ENCODE data around the gene DDAH2.

DNA sequence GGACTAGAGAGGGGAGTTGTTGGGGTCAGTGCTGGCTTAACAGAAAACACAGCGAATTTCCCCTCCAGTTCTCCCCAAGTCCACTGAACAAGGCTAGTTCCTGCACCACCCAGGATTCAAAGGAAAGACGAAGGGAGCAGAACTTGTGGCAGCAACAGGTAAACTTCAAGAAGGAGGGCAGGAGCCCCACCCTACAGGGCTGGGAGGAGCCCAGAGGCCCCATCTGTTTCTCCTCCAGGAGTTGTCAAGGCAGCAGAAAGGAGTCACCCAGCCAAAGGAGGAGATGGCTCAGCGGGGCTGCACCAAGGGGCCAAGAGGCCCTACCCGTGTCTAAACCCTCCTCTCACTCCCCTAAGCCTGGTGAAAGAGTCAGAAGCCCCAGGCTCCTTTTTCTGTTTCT lies 35.1 kb upstream of the DDAH2 start:
- TF ChIP-seq, protein P1, sequence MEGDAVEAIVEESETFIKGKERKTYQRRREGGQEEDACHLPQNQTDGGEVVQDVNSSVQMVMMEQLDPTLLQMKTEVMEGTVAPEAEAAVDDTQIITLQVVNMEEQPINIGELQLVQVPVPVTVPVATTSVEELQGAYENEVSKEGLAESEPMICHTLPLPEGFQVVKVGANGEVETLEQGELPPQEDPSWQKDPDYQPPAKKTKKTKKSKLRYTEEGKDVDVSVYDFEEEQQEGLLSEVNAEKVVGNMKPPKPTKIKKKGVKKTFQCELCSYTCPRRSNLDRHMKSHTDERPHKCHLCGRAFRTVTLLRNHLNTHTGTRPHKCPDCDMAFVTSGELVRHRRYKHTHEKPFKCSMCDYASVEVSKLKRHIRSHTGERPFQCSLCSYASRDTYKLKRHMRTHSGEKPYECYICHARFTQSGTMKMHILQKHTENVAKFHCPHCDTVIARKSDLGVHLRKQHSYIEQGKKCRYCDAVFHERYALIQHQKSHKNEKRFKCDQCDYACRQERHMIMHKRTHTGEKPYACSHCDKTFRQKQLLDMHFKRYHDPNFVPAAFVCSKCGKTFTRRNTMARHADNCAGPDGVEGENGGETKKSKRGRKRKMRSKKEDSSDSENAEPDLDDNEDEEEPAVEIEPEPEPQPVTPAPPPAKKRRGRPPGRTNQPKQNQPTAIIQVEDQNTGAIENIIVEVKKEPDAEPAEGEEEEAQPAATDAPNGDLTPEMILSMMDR (IDR thresholded peaks at IDR 0.05): no peak
- no peak for TF ChIP-seq POLR2AphosphoS5 (IDR thresholded peaks at IDR 0.05)
- TF ChIP-seq POLR2A (IDR thresholded peaks at IDR 0.05): no peak

All from prostate gland (tissue), 2 donors.